Left kidney (tissue), 2 donors: ENCODE results near the gene EN2. TPM values are rescaled to one million over a fixed set of nuclear protein-coding genes. Genes with fewer than 3 reads are reported as not detected.

Source experiments
- DNase-seq: peaks from one replicate; pipeline ENCODE4 v3.0.0-alpha.2; 2013
- polyA plus RNA-seq: library from polyadenylated mRNA; unstranded; fragments of 120-200 nt; gene quantifications from one replicate; pipeline ENCODE4 v1.2.1, GENCODE V29; 2013; ENCODE audit not compliant: insufficient read length

EN2 gene
- polyA plus RNA-seq, 1 donor: 0.03 TPM

DNA sequence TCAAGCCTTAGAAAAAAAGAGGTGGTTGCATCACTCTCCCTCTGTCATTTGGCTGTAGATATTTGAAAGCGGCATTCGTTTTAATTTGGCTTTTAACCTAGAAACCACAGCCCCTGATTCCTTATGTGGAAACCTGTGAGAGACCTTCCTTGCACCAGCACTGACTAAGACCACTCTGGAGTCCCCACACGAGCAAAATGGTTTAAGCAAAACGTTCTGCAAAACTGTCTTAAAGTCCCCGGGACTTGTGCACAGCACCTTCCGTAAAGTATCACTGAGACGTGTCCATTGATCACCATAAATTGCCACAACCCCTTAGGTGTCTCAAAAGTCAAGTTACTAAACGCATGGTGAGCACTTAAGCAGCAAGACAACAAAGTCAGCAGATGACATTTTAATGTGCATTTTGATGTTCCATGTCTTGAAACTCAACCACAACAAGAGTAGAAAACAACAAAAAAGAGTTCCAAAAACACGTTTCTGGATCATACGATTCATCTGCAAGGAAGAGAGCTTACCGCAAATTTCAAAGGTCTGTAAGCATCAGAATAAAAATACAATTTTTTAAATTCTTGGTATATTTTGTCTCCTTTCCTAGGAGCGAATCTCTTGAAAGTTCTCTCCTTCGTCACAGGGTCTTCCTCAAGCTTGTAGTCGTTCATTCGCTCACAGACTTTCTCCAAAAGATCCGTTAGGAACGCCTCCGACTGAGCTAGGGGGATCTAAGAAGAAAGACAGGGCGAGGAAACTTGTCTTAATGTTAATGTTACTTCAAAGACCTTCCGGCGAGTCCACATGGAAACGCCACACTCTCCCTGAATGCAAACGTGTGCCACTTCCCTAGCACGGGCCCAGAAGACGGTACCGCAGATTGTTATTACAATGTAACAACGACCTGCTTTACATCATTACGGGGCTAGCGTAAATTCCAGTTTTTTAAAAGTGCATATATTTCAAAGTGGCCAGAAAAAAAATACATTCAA is 50.7 kb downstream of the EN2 start:
- peak; percentile 35 for DNase-seq

DNA sequence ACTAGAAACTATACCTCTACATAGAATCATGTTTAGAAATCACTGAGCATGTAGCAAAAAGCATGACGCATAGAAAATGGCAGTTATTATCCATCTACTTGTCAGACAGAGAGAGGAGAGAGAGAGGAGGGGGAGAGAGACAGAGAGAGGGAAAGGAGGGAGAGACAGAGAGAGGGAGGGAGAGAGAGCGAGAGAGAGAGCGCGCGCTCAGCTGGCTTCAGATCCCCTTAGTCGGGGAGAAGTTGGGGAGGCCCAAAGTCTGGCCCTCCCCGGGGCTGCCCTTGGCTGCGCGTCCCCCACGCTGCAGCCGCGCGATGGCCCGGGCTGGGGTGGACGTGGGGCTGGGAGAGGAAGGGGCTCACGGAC is 51.4 kb downstream of the EN2 start:
- no peak for DNase-seq

DNA sequence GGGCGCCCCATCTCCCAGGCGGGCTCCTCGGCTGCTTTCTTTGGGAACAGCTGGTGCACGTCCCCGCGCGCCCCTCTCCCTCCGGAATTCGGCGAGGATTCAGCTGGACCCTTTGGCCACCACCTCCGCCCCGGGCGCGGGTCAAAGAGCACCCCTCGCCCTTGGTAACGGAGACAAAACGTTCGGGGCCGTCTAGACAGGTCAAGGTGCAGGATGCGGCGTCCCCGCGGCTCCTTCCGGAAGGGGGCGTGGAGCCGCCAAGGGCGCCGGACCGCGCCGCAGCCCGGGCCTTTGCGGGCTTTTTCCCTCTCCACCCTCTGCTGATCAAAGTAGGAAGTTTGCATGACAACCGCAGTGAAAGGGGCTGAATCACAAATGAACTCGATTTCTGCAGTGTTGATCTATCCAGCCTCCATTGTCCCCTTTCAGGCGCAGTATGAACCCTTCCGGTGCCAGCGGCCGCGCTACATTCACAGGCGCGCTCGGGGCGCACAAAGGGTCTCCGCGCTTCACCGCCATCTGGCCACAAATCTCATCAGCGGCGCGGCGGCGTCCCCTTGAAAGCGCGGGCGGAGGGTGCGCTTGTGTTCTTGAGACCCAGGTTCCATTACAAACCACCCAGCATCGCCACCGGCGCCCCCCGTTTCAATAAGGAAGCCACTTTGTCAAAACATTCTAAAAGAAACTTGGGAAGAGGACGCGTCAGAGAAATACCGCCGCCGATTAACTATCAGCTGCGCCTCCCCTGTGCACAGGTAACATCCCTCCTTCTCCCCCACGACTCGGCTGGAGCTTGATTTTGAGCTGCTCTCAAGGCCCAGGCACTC is 52.0 kb downstream of the EN2 start:
- DNase-seq: peak; percentile 15

DNA sequence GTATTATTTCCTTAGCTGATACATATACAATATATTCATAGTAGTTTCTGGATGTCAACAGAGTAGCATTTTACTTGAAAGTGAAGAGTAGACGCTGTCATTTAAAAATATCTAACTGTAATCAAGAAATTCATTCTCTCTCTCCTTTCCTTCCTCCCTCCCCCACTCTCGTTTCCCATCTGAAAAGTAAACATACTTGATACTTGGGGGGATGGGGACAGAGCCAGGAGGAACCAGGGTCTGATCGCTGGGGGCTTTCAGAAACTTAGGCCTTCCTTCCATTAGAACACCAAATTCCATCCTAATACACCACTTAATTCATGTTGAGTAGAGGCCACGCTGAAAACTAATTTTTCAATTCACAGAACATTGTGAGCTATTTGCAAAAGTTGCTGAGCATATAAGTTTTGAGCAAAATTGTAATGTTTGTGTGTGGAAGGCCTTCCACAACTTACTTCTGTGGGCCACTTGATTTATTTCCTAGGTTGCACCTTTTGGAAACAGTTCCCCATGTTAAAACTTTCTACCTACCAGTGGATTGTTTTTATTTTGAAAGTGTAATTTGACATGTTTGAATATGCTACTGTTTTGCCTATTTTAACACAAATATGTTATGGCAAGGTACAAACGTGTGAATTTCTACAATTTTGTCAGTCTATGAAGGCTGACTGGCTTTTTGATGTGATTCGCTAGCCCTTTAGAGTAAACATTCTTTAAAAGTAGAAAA is 53.2 kb downstream of the EN2 start:
- DNase-seq: peak; percentile 13

- DNase-seq: no peak
These were observed 53.7 kb downstream of the EN2 start for GRCh38 chr7:155511702-155511996.

- no peak for DNase-seq
These were observed 54.4 kb downstream of the EN2 start for GRCh38 chr7:155512246-155512887.

DNA sequence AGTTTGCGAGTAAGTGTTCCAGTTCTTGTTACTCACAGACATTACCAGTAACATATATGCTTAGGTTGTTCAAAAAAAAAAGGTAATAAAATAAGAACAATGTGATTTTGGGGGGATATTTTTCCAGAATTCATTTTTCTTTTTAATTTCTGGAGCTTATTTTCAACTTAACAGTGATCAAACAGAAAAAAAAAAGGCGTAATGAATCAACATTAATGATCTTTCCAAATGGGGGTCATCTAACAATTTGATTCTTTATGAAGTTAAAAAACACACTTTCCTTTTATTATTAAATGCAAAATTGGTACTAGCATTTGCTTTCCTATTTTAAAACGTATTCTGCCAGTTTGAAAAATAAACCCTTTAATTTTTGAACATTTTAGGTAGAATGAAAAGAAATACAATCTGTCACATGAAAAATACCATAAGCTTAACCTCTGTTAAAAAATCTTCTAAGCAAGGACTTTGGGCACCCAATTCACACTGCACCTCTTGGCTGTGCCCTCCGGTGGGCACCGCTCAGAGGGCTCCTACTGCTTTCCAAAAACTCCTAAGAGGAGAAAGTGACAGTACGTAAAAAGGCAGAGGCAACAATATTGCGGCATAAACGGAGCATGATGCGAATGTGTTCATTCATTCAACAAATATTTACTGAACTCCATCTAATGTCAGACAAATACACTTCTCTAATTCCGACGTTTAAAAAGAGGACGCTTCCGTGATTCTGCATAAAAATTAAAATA is 55.8 kb downstream of the EN2 start:
- DNase-seq: no peak

- DNase-seq: no peak
These were observed 56.4 kb downstream of the EN2 start for GRCh38 chr7:155514296-155514695.

Other genes starting within 250 kb of the EN2 start
- gene INSIG1, start 160.3 kb upstream of the EN2 start, polyA plus RNA-seq: 25.4 TPM
- gene CNPY1, start 88.4 kb downstream of the EN2 start, polyA plus RNA-seq: not detected
- gene RBM33, start 186.5 kb downstream of the EN2 start, polyA plus RNA-seq: 44.2 TPM